MCF 10A (cell line): Measurements from ENCODE around the gene SPATA12. TPM values are rescaled to one million over a fixed set of nuclear protein-coding genes. Genes with fewer than 3 reads are reported as not detected.

ENCODE experiments used
- BruUV-seq: library from RNA; stranded (reverse); fragments of 400-500 nt; replicated peaks from 2 replicates; lab custom pipeline; 2021; lab: Mats Ljungman, UMichigan
- CTCF ChIA-PET: fragments of 300-600 bp; sonication (Branson Sonifier 250); formaldehyde crosslinking; extraction: SDS; loops from one replicate; lab custom pipeline; 2021; ENCODE audit warnings: antibody characterized with exemption, inconsistent platforms; lab: Yijun Ruan, JAX
- POLR2A ChIA-PET: fragments of 300-600, 350-650 bp; sonication (Branson Sonifier 250); formaldehyde crosslinking; extraction: SDS; loops from one replicate; lab custom pipeline; 2020; ENCODE audit warnings: antibody characterized with exemption, inconsistent platforms; lab: Yijun Ruan, JAX
- DNase-seq: peaks from one replicate; pipeline ENCODE4 v3.0.0-alpha.2; 2018; ENCODE audit not compliant: unreplicated experiment
- H3K27ac Mint-ChIP-seq: one replicate; pipeline ENCODE4 v1.8.0; 2022; ENCODE audit warnings: mild to moderate bottlenecking, low read depth, mixed read lengths; ENCODE audit not compliant: unreplicated experiment
- H3K27me3 Mint-ChIP-seq: one replicate; pipeline ENCODE4 v1.8.0; 2022; ENCODE audit warnings: mixed read lengths; ENCODE audit not compliant: insufficient read depth, unreplicated experiment
- H3K36me3 Mint-ChIP-seq: one replicate; pipeline ENCODE4 v1.8.0; 2022; ENCODE audit warnings: mild to moderate bottlenecking, moderate library complexity, mixed read lengths; ENCODE audit not compliant: insufficient read depth, unreplicated experiment
- H3K4me1 Mint-ChIP-seq: one replicate; pipeline ENCODE4 v1.8.0; 2022; ENCODE audit warnings: mixed read lengths; ENCODE audit not compliant: insufficient read depth, unreplicated experiment
- H3K4me3 Mint-ChIP-seq: one replicate; pipeline ENCODE4 v1.8.0; 2022; ENCODE audit warnings: mild to moderate bottlenecking, moderate library complexity, mixed read lengths; ENCODE audit not compliant: unreplicated experiment
- H3K9me3 Mint-ChIP-seq: one replicate; pipeline ENCODE4 v1.8.0; 2022; ENCODE audit warnings: mixed read lengths; ENCODE audit not compliant: unreplicated experiment
- intact Hi-C: fragments of 100-400 bp; cut with micrococcal nuclease; formaldehyde crosslinking; loops from 2 replicates; pipeline ENCODE4 v1.14.1; 2022
- total RNA-seq: library from RNA; stranded (reverse); gene quantifications from 2 replicates; pipeline ENCODE4 v1.2.3, GENCODE V29; 2022
- TF ChIP-seq, protein P1 (sequence below): fragments of 200-600 bp; IDR thresholded peaks from one replicate; pipeline ENCODE4 v1.8.0; 2022; ENCODE audit warnings: antibody characterized with exemption, mild to moderate bottlenecking; ENCODE audit not compliant: unreplicated experiment

Gene SPATA12
- total RNA-seq, 1 experiment from 2014 or later: not detected

GRCh38 chr3:57076422-57076951, 16.0 kb downstream of the SPATA12 start:
- intact Hi-C loops: loop anchor here (10.0 kb wide), 1 partner anchor 372 kb away; no protein-coding TSS in a partner anchor
- H3K27me3 Mint-ChIP-seq: no peaks in the 10 kb centered on the region
- H3K36me3 Mint-ChIP-seq: no peaks in the 10 kb centered on the region

DNA sequence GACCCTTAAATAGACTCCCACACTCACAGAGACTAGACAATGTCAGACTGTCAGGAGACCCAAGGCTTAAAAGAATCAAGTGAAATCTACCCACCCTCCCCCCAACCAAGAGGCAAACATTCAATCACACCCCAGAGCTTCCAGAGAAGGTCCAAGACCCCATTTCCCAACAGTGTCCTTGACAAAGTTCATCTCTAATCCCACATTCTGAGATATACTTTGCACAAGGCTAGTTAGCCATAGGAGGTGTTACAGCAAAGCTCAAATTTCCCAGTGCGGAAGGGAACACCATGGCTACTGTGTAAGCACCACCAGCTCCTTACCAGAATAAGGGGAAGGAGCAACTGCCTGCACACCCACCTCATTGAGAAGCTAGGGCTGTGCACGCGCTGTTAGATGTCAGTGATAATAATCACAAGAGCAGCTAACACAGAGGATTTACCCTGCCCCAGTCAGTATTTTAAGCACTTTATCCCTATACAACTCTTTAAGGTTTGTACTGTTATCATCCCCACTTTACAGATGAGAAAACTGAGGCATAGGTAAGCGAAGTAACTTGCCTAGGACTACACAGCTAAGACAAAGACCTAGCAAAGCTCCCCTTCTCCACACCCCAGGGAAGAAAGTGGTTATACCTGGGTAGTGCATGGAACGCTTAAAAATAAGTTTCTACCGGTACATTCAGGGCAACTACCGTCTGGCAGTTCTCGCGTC, 17.3 kb downstream of the SPATA12 start:
- no TSS peak for BruUV-seq
- H3K4me1 Mint-ChIP-seq: peaks cover 5% of the 10 kb centered on the region
- no peaks in the 10 kb centered on the region for H3K27me3 Mint-ChIP-seq
- POLR2A ChIA-PET: interaction anchor here (0.6 to 3.3 kb wide), 8 partner anchors 9 to 395 kb away, joined by 3 to 28 read pairs (median 3); partner anchors contain the start of genes APPL1 and TASOR
- TF ChIP-seq, protein P1, sequence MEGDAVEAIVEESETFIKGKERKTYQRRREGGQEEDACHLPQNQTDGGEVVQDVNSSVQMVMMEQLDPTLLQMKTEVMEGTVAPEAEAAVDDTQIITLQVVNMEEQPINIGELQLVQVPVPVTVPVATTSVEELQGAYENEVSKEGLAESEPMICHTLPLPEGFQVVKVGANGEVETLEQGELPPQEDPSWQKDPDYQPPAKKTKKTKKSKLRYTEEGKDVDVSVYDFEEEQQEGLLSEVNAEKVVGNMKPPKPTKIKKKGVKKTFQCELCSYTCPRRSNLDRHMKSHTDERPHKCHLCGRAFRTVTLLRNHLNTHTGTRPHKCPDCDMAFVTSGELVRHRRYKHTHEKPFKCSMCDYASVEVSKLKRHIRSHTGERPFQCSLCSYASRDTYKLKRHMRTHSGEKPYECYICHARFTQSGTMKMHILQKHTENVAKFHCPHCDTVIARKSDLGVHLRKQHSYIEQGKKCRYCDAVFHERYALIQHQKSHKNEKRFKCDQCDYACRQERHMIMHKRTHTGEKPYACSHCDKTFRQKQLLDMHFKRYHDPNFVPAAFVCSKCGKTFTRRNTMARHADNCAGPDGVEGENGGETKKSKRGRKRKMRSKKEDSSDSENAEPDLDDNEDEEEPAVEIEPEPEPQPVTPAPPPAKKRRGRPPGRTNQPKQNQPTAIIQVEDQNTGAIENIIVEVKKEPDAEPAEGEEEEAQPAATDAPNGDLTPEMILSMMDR: no peak
- CTCF ChIA-PET: interaction anchor here (0.5 to 2.6 kb wide), 9 partner anchors 22 to 1613 kb away, joined by 3 to 14 read pairs (median 3); no protein-coding TSS in a partner anchor
- H3K4me3 Mint-ChIP-seq: peak overlapping the region; percentile 73
- DNase-seq: no peak
- H3K27ac Mint-ChIP-seq: no peak overlapping the region
- no peaks in the 10 kb centered on the region for H3K9me3 Mint-ChIP-seq
- no peaks in the 10 kb centered on the region for H3K36me3 Mint-ChIP-seq
- intact Hi-C loops: loop anchor here (2.0 to 10.0 kb wide), 2 partner anchors 83 to 373 kb away; no protein-coding TSS in a partner anchor

More at GRCh38 chr3:57076422-57076951, 16.0 kb downstream of the SPATA12 start:
- no TSS peak for BruUV-seq
- TF ChIP-seq, protein P1: no peak
- no peak for DNase-seq
- Mint-ChIP-seq H3K9me3 (no peaks in the 10 kb centered on the region), H3K27ac (no peak overlapping the region), H3K4me1 (peaks cover 5% of the 10 kb centered on the region), H3K4me3 (no peak overlapping the region)
- POLR2A ChIA-PET: interaction anchor here (0.7 kb wide), 1 partner anchor 293 kb away, joined by 3 read pairs; no protein-coding TSS in a partner anchor
- CTCF ChIA-PET: interaction anchor here (0.6 kb wide), 1 partner anchor 478 kb away, joined by 3 read pairs; no protein-coding TSS in a partner anchor

GRCh38 chr3:57078344-57078634, 17.8 kb downstream of the SPATA12 start:
- Mint-ChIP-seq H3K4me1 (peaks cover 5% of the 10 kb centered on the region), H3K27ac (no peak overlapping the region), H3K36me3 (no peaks in the 10 kb centered on the region), H3K27me3 (no peaks in the 10 kb centered on the region), H3K9me3 (no peaks in the 10 kb centered on the region), H3K4me3 (peak overlapping the region; percentile 73)
- DNase-seq: no peak
- intact Hi-C loops: loop anchor here (2.0 to 10.0 kb wide), 2 partner anchors 83 to 373 kb away; no protein-coding TSS in a partner anchor
- BruUV-seq: no TSS peak
- TF ChIP-seq, protein P1: no peak
- POLR2A ChIA-PET: interaction anchor here (0.6 to 3.3 kb wide), 7 partner anchors 9 to 396 kb away, joined by 3 to 28 read pairs (median 3); partner anchors contain the start of gene TASOR
- CTCF ChIA-PET: interaction anchor here (0.7 to 2.6 kb wide), 7 partner anchors 21 to 96 kb away, joined by 3 to 14 read pairs (median 3); no protein-coding TSS in a partner anchor
